Measurements from ENCODE around the gene GLI2.

GLI2 gene

GRCh38 chr2:120735746-120736170, at the start of gene GLI2:
Gene GLI2, plus strand, starts transcription at chr2:120735868. Its CDS starts 61,453 bp downstream, at chr2:120797321.
- in situ Hi-C loops (cut with MboI; ENCODE audit: low pct_unique_long_range_greater_than_20kb, low sequenced_read_pairs, unreplicated experiment), result no loop called here
- TF ChIP-seq CTCF (IDR thresholded peaks at IDR 0.05; ENCODE audit: extremely low read depth, insufficient read depth, missing control alignments), result peak; percentile 47
- peak; percentile 74 for DNase-seq (ENCODE audit: low spot score)

- DNase-seq (ENCODE audit: low spot score), result no peak
- no peak for TF ChIP-seq CTCF (IDR thresholded peaks at IDR 0.05; ENCODE audit: extremely low read depth, insufficient read depth, missing control alignments)
- in situ Hi-C loops (cut with MboI; ENCODE audit: low pct_unique_long_range_greater_than_20kb, low sequenced_read_pairs, unreplicated experiment), result loop anchor here (25.0 kb wide), 1 partner anchor 401 kb away; no protein-coding TSS in a partner anchor
Observed at GRCh38 chr2:120685974-120686297, 49.7 kb upstream of the GLI2 start.

GRCh38 chr2:120686511-120687168, 49.0 kb upstream of the GLI2 start:
- in situ Hi-C loops (cut with MboI; ENCODE audit: low pct_unique_long_range_greater_than_20kb, low sequenced_read_pairs, unreplicated experiment), result loop anchor here (25.0 kb wide), 1 partner anchor 401 kb away; no protein-coding TSS in a partner anchor
- no peak for DNase-seq (ENCODE audit: low spot score)
- TF ChIP-seq CTCF (IDR thresholded peaks at IDR 0.05; ENCODE audit: extremely low read depth, insufficient read depth, missing control alignments), result peak; percentile 39

GRCh38 chr2:120687210-120687609, 48.5 kb upstream of the GLI2 start:
- in situ Hi-C loops (cut with MboI; ENCODE audit: low pct_unique_long_range_greater_than_20kb, low sequenced_read_pairs, unreplicated experiment), result loop anchor here (25.0 kb wide), 1 partner anchor 400 kb away; no protein-coding TSS in a partner anchor
- no peak for DNase-seq (ENCODE audit: low spot score)
- TF ChIP-seq CTCF (IDR thresholded peaks at IDR 0.05; ENCODE audit: extremely low read depth, insufficient read depth, missing control alignments), result no peak

- no peak for TF ChIP-seq CTCF (IDR thresholded peaks at IDR 0.05; ENCODE audit: extremely low read depth, insufficient read depth, missing control alignments)
- DNase-seq (ENCODE audit: low spot score), result no peak
- in situ Hi-C loops (cut with MboI; ENCODE audit: low pct_unique_long_range_greater_than_20kb, low sequenced_read_pairs, unreplicated experiment), result loop anchor here (25.0 kb wide), 1 partner anchor 397 kb away; no protein-coding TSS in a partner anchor
Observed at GRCh38 chr2:120690521-120690920, 45.1 kb upstream of the GLI2 start.

GRCh38 chr2:120691410-120691809, 44.3 kb upstream of the GLI2 start:
- in situ Hi-C loops (cut with MboI; ENCODE audit: low pct_unique_long_range_greater_than_20kb, low sequenced_read_pairs, unreplicated experiment), result loop anchor here (25.0 kb wide), 1 partner anchor 396 kb away; no protein-coding TSS in a partner anchor
- no peak for TF ChIP-seq CTCF (IDR thresholded peaks at IDR 0.05; ENCODE audit: extremely low read depth, insufficient read depth, missing control alignments)
- no peak for DNase-seq (ENCODE audit: low spot score)
